GM23338 (cell line): ENCODE measurements around the gene PPFIBP2. TPM values are rescaled to one million over a fixed set of nuclear protein-coding genes. Genes with fewer than 3 reads are reported as not detected.

Experiments
- JUNB ChIP-seq: IDR thresholded peaks from one replicate; pipeline ENCODE4 v1.6.1; 2016; ENCODE audit warnings: antibody characterized with exemption; ENCODE audit not compliant: unreplicated experiment
- NANOG ChIP-seq: IDR thresholded peaks from 2 replicates; pipeline ENCODE4 v1.6.1; 2016; ENCODE audit warnings: antibody characterized with exemption, borderline replicate concordance
- POLR2AphosphoS5 ChIP-seq: IDR thresholded peaks from 2 replicates; pipeline ENCODE4 v1.6.1; 2016; ENCODE audit warnings: antibody characterized with exemption, low read depth
- REST ChIP-seq: IDR thresholded peaks from one replicate; pipeline ENCODE4 v1.6.1; 2018; ENCODE audit warnings: antibody characterized with exemption; ENCODE audit not compliant: unreplicated experiment
- ZNF114 ChIP-seq: fragments of 250-450 bp; sonication (Bioruptor Pico); IDR thresholded peaks from 2 replicates; pipeline ENCODE4 v1.5.0; 2020; ENCODE audit warnings: mild to moderate bottlenecking, moderate library complexity
- ZNF331 ChIP-seq: fragments of 250-450 bp; sonication (Bioruptor Pico); IDR thresholded peaks from 2 replicates; pipeline ENCODE4 v1.5.0; 2020; ENCODE audit warnings: low read depth, mild to moderate bottlenecking, moderate library complexity
- polyA plus RNA-seq: library from polyadenylated mRNA; unstranded; fragments of >200 nt; fragmentation: Nextera tagmentation; extraction: Ambion mirVana; gene quantifications from 2 replicates; pipeline ENCODE4 v1.2.1, GENCODE V29; 2016
- total RNA-seq: library from RNA; depleted of rRNA; stranded (reverse); fragments of >200 nt; shearing (Covaris generic); gene quantifications from 2 replicates; pipeline ENCODE4 v1.2.3, GENCODE V29; 2014
- TF ChIP-seq, protein P1 (sequence below): fragments of 250-450 bp; sonication (Bioruptor Pico); IDR thresholded peaks from 2 replicates; pipeline ENCODE4 v1.5.0; 2020; ENCODE audit warnings: mild to moderate bottlenecking, moderate library complexity

PPFIBP2 gene
- total and polyA plus RNA-seq, 2 experiments from 2014 or later, result 7.1 to 14.8 TPM

DNA sequence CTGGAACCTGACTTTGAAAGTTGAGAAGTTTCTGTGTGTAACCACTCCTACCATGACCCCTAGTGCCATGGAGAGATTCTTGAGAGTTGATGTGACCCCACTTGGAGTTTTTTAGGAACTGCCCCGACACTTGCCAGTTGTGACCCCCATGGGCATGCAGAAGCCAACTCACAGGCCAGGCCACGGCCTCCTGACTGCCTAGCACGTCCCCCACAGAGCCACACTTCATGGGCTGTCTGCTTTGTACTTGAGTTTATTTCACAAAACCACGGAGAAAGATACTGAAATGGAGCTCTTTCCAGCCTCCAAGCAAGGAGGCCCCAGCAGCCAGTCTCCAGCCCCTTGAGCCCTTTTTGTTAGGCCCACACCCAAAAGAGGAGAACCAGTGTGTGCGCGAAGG lies 151.1 kb downstream of the PPFIBP2 start (continued):
- TF ChIP-seq, protein P1, sequence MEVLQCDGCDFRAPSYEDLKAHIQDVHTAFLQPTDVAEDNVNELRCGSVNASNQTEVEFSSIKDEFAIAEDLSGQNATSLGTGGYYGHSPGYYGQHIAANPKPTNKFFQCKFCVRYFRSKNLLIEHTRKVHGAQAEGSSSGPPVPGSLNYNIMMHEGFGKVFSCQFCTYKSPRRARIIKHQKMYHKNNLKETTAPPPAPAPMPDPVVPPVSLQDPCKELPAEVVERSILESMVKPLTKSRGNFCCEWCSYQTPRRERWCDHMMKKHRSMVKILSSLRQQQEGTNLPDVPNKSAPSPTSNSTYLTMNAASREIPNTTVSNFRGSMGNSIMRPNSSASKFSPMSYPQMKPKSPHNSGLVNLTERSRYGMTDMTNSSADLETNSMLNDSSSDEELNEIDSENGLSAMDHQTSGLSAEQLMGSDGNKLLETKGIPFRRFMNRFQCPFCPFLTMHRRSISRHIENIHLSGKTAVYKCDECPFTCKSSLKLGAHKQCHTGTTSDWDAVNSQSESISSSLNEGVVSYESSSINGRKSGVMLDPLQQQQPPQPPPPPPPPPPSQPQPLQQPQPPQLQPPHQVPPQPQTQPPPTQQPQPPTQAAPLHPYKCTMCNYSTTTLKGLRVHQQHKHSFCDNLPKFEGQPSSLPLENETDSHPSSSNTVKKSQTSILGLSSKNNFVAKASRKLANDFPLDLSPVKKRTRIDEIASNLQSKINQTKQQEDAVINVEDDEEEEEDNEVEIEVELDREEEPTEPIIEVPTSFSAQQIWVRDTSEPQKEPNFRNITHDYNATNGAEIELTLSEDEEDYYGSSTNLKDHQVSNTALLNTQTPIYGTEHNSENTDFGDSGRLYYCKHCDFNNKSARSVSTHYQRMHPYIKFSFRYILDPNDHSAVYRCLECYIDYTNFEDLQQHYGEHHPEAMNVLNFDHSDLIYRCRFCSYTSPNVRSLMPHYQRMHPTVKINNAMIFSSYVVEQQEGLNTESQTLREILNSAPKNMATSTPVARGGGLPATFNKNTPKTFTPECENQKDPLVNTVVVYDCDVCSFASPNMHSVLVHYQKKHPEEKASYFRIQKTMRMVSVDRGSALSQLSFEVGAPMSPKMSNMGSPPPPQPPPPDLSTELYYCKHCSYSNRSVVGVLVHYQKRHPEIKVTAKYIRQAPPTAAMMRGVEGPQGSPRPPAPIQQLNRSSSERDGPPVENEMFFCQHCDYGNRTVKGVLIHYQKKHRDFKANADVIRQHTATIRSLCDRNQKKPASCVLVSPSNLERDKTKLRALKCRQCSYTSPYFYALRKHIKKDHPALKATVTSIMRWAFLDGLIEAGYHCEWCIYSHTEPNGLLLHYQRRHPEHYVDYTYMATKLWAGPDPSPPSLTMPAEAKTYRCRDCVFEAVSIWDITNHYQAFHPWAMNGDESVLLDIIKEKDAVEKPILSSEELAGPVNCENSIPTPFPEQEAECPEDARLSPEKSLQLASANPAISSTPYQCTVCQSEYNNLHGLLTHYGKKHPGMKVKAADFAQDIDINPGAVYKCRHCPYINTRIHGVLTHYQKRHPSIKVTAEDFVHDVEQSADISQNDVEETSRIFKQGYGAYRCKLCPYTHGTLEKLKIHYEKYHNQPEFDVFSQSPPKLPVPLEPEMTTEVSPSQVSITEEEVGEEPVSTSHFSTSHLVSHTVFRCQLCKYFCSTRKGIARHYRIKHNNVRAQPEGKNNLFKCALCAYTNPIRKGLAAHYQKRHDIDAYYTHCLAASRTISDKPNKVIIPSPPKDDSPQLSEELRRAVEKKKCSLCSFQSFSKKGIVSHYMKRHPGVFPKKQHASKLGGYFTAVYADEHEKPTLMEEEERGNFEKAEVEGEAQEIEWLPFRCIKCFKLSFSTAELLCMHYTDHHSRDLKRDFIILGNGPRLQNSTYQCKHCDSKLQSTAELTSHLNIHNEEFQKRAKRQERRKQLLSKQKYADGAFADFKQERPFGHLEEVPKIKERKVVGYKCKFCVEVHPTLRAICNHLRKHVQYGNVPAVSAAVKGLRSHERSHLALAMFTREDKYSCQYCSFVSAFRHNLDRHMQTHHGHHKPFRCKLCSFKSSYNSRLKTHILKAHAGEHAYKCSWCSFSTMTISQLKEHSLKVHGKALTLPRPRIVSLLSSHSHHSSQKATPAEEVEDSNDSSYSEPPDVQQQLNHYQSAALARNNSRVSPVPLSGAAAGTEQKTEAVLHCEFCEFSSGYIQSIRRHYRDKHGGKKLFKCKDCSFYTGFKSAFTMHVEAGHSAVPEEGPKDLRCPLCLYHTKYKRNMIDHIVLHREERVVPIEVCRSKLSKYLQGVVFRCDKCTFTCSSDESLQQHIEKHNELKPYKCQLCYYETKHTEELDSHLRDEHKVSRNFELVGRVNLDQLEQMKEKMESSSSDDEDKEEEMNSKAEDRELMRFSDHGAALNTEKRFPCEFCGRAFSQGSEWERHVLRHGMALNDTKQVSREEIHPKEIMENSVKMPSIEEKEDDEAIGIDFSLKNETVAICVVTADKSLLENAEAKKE, result no peak
- TF ChIP-seq ZNF331 (CRISPR knock-in tag) (no peak), NANOG (no peak), JUNB (no peak), ZNF114 (CRISPR knock-in tag) (no peak), REST (no peak), POLR2AphosphoS5 (no peak)
